Measurements from ENCODE around the gene NSF.
"Not testable (repeated sequence)": the region's sequence is repeated elsewhere in the genome, so short reads cannot be mapped to it uniquely, and the experiment has no call there.

The NSF gene

DNA sequence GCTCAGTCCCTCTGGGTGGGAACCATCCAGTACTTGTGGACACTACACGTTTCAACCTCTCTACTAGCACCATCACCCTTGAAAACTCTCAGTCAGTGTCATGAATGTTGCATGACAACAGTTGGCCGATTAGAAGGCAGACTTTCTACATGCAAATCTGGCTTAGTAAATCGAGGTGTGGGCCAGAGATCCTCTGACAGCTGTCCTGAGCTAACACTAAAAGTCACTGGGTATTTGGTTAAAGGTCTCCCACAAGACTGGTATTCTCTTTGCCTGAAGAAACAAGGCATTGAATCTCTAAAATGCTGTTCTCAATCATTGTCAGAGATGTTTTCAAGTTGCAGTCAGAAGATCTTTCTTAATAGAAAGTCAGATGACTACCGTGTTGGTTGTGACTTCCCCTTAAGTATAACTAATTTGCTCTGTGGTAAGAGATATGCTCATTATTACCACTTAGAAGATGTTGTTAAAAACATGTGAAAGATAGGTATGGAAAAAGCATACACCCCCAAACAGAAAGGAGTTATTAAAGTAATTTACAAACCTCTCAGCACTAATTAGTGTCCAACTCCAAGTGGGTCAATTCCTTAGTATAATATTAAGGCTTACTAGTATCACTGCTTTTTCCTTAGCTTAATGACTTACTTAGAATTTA lies 165.7 kb downstream of the NSF start:
- DNase-seq (ENCODE audit: low spot score): no peak

DNA sequence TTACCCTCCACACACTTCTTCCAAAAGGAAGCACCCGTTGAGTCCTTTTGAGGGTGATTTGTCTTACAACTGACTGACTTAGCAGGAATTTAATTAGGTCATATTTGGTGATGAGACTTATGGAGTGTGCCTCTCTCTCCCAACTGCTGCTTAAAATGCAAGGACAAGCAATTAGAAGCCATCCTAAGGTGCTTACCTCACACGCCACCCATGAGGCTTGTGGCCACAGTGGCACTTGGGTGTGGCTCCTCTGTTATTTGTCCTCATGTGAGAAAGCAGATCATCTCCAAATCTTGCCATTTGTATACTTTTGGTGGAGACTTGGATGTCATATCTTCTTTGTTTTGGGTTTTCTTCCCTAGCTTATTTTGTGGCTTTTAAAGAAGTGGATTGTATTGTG lies 166.4 kb downstream of the NSF start:
- no peak for DNase-seq (ENCODE audit: low spot score)

DNA sequence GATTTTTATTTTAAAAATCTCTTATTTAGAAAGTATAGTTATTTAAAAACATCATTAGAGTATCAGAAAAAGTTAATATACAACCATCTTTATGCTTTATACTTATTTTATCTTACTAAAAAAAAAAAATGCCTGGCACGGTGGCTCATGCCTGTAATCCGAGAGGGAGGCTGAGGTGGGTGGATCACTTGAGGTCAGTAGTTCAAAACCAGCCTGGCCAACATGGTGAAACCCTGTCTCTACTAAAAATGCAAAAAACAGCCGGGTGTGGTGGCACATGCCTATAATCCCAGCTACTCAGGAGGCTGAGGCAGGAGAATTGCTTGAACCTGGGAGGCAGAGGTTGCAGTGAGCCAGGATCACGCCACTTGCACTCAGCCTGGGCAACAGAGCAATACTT lies 167.1 kb downstream of the NSF start:
- not testable (repeated sequence) for DNase-seq (ENCODE audit: low spot score)

DNA sequence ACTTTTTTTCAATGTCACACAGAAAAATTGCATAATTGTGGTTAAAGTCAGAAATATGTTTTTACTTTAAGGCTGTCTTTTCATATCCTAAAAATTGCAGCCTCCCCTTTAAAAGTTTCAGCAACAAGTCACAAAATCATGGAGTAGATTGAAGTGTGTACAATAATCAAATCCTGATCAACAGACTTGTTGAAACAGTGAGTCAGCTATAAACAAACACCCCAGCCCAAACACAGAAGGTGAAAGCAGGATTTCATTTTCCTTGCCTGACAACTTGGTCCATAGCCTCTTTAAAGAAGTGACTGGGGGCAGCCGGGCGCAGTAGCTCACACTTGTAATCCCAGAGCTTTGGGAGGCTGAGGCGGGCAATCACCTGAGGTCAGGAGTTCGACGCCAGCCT lies 168.1 kb downstream of the NSF start:
- no peak for DNase-seq (ENCODE audit: low spot score)

DNA sequence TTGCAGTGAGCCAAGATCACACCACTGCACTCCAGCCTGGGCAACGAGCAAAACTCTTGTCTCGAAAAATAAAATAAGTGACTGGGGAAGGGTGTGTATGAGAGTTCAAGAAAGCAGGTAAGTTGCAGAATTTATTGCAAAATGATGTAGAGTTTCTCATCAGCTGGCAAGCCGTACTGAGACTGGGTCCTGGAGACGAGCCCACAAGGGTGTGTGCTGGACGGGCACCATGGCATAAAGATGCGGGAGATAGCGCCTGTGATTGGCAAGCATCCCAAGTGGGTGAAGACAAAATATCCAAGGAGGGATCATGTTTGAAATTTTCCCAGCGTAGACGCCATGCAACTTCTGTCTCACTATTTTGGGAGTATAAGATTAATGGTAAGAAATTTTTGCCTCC lies 168.7 kb downstream of the NSF start:
- no peak for DNase-seq (ENCODE audit: low spot score)

DNA sequence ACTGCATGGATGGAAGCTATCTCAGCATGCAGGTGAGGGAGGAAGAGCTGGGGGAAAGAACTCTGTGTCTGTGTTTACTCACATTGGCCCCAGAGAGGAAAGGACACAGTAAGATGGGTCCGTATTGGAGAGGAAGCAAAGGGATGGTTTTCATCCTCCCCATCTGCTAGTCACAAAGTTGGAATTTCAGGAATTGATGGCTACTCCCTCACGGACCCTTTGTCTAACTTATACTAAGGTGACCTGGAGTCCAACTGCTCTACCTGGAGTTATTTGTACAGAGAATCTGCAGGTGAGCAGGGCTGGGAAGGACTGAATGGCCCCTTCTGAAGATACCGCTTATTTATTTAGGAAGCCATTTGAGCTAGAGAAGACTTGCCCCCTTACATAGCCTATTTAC lies 172.9 kb downstream of the NSF start:
- DNase-seq (ENCODE audit: low spot score): no peak

DNA sequence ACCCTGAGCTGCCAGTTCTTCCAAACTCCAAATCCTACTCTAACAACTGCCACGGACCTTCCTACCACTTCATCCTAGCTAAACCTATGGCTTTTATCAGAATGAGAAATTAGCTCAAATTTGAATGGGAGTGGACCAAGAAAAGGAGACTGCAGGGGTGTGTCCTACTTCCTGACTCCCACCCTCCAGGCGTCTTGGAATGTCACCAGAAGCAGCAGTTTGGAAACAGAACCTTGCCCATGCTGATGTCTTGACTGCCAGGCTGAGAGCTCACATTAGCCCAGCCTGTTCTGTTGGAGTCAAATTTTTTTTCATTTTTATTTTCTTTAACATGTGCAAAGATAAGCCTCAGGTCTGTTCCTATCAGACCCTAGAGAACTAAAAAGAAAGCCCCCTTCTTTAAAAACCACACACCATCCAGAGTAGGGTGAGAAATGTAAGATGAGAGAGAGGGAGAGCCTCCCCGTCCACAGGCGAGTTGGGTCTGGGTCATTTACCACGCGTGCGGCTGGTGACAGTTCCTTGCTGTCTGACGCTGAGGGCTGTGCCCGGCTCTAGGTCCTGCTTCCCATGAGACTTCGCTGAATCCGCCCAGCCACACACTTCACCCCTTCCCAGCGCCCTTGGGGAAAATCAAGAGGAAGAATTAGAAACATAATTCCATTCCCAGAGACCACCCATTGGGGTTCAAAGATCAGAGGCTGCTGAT lies 173.7 kb downstream of the NSF start:
- DNase-seq (ENCODE audit: low spot score): no peak

DNA sequence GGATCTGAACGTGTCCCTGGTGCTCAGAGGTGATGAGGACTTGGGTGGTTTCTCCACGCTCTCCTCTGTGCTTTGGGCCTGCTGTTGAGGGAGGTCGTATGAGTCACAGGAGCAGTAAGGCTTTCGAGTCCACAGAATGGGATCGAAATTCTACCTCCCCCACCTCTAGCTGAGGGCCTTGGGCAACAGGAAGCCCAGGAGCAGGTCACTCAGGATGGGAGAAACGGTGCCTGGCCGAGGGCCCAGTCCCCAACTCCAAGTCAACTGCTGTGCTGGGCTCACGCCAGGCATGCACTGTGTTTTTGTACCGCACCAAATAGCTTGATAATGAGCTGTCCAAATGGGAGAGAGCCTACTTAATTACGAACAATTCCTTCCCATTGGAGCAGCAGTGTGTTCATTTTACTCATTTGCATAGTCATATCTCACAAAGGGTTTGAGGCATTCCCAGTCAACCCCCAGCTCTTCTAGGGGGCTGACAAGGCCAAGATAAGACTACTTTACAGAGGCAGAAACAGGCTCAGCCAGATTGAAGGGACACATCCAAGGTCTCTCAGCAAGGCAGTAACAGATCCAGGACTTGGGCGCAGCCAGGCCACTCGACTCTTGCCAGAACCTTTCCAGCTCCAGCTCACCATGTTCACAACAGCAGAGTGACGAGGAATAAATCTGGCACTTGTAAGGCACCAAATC lies 174.4 kb downstream of the NSF start:
- no peak for DNase-seq (ENCODE audit: low spot score)

DNA sequence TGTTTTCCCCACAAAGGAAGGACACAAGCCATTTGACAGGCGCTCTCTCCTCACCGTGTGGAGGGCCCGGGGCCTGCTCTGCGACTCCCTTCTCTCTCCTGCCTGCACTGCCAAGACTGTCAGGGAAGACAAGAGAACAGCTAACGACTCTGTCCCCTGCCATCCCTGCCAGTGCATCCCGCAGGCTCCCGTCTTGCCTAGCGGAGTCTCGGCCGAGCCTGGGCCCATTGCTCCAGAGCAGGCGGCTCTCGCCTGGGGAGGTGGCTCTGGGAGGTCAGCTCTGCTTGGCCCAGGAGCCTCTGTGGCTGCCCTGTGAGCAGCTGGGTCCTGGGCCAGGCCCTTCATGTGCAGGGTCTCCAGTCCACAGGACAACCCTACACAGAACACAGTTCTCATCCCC lies 175.0 kb downstream of the NSF start:
- no peak for DNase-seq (ENCODE audit: low spot score)

DNA sequence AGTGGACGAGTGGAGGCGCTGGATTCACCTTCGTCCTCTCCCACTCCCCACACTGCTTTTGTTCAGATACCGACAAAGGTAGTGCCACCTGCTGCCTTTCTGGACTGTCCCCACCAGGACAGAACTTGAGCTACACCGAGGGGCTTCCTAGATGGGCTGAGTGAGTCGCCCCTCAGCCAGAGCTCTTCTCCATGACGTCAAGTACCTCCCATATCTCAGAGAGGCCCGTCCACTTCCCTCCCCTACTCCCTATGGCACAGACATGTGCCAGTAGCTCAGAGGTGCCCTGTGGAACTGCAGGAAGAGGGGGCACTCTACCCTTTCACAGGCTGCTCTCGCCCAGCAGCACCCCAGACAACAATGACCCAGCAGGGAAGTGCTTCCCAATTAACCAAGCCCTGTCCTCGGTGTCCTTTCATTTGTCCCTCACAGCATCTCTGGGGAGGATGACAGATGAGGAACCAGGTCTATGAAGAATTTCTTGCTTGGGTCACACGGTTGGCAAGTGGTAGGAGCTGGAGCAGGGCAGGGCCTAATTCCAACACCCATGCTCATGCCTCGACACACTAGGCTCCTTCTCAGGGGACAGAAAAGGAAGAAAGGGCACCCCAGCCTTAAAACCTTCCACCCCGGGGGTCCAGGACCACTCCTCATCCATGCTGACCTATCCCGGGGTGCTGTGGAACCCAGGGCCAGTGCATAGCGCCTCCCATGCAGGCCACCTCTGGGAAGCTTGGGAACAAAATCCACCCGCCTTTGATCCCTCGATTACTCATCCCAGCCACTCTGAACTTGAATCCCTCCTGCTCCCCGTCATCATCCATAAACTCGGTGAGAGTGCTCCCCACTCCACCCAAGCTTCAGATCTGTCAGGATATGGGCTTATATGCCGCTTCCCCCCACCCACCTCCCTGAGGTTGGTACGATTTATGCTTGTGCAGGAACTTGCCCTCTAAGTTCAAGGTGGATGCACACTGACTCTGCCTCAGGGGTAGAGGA lies 176.3 kb downstream of the NSF start:
- DNase-seq (ENCODE audit: low spot score): no peak

DNA sequence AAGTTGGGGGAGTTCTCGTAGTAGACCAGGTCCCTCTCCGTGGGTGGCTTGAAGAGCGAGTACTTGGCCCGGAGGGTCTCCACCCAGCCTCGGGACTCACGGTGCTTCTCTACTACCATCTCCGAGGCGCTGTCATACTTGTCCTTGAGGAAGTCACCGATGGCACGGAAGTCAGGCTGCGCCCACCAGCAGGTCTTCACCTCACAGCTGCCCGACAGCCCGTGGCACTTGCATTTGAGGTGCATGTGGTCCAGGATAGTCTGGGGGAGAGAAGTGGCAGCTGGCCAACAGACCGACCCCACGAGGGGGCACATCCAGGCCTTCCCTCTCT lies 178.0 kb downstream of the NSF start:
- DNase-seq (ENCODE audit: low spot score): no peak

DNA sequence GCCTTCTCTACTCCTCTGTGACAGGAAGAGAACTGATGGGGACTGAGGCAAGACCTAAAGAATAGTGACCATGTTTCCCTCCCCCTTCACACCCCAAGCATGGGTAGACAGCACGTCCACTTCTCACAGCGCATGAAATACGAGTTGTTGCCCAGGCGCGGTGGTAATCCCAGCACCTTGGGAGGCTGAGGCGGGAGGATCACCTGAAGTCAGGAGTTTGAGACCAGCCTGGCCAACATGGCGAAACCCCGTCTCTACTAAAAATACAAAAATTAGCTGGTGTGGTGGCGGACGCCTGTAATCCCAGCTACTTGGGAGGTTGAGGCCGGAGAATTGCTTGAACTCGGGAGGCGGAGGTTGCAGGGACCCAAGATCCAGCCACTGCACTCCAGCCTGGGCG lies 178.4 kb downstream of the NSF start:
- not testable (repeated sequence) for DNase-seq (ENCODE audit: low spot score)

DNA sequence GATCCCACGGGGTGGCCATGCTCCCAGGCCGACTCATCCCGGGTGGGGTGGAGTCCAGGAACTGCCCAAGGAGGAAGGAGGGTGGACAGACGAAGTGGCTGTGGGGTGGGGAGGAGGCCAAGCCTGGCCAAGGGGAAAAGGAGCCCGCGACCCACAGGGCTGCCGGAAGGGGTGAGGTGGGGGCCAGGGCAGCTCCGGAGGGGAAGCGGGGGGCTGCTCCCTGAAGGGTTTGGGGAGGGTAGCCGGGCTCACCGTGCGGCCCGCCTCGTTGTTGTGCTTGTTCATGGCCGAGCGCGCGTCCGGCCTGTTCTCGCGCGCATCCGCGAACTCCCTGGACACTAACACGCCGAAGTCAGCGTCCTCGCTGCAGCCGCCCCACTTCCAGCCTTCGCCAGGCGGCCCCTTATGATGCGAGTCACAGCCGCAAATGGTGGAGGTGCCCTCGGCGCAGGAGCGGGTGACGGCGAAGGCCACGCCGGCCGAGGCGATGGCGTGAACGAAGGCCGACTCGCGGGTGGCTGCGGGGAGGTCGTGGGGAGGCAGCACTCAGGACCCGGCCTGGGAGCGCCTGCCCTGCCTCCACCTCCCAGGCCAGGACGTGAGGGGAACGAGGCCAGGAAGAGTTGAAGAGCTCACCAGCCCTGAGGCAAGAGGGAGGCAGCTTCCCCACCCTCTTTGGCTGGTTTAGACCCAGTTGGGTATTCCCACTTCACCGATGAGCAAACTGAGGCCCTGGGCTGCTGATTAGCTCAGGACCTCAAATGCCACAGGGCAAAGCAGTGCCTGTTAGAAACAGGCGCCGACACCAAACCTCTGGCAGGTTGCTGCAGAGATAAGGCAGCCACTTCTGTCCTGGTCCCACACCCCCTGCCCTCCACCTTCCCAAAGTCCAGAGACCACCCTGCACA lies 179.3 kb downstream of the NSF start:
- no peak for DNase-seq (ENCODE audit: low spot score)

DNA sequence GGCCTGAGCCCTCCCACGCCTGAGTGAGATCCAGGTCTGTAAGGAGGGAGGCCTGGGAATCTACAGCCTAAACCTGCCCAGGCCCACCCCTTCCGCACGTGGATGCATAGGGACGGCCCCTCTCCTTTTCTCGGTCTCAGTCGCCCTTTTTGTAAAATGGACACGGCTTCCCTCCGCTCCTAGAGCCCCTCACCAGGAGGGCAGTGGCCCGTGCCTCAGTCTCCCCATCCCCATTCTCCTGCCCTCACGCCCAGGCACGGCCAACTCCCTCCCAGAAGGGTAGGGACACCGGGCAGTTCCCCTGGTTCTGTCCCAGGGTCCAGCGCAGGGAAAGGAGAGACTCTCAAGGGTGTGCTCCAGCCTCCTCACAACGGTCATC lies 180.0 kb downstream of the NSF start:
- DNase-seq (ENCODE audit: low spot score): no peak

DNA sequence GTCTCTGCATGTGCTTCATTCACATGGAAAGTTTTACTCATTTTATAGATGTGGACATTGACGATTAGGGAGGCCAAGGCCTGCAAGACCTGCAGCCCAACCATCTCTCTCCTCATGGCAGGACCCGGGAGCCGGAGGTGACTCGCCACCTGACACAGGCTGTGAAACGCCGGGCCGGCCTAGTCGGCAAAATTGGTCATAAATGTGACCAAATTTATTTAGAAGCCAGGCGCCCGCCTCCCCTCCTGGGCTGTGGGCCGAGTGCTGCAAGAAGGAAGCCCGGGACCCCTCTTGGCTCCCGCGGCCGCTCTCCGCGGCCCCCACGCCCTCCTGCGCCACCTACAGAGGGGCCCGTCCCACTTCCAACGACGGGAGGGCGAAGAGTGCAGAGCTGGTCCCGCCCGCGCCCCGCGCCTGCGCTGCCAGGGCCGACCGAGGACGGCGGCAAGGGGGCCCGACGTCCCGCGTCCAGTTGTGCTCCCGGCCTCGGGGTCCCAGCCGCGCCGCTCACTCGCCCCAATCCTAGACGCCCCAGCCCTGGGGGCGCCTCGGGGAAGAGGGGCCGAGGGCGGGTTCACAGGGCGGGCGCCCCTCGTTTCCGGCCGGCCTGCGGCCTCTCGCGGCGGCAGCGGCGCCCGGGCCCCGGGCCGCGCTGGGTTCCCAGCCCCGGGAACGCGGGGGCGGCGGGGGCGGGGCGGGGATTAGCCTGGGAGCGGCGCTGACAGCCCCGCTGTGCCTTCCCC lies 180.5 kb downstream of the NSF start:
- no peak for DNase-seq (ENCODE audit: low spot score)

DNA sequence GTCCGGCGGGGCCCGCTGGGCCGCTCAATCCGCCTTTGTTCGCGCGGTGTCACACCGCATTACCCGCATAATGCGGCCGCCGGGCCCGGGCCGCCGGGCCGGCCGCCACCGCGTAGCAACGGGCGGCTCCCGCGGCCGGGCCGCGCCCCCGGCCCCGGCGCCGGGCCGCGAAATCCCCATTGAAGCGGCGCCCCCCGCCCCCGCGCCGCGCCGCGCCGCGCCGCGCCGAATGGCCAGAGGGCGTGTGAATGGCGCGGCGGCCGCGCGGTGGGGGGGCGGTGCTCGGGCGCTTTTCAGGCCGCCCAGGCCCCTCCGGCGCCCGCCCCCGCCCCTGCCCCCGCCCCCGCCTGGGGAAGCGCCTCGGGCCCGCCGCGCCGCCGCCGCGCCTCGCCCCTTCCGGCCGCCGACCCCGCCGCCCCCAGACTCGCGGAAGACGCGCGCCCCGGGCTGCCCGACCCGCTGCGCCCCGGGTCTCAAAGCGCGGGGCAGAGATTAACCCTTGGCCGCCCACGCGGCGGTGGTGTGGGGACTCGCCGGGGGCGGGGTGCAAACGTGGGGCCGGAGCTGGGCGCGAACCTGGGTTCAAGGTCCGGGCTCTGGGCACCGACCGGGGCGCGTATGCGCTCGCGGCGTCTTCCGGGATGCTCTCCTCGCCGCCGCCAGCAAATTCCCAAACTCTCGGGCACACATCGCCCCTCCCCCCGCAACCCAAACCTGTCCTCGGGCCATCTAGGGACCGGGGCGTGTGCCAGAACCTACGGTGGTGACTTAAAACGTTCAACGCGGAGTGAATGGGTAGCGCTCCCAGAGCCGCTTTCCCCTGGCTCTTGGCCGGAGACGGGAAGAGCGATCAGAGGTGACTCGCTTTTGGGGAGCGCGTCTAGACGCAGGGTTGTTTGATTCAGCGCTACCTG lies 181.3 kb downstream of the NSF start:
- DNase-seq (ENCODE audit: low spot score): no peak

DNA sequence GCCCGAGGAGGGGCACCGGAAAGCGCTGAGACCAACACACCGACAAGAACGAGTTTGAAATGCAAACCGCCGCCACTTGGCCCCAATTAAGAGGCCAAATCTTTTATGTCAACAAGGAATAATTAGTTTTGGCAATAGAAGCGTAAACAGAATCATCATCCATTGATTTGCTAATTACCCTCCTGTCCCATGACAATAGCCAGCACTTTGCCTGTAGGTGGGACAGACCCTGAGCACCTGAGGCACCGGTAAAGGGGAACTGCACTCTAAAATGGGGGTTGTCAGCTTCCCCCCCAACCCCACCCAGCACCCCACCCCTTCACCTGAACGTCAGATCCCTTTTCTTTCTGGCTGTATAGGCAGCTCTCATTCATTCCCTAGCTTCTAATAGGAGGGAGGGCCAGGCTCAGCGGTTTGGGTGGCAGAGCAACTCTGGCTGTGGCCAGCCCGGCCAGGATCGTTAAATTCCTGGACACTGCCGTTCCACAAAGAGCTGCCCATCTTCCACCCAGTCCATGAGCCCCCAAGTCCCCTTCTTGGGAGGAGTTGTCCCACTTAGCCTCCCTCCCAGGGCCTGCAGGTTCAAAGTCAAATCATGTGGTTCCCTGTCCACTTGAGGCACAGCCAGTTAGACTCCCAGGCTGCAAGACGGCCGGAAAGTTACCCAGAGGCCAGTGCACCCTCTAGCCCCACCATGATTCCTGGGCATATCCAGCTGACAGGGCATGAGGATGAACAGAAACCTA lies 182.2 kb downstream of the NSF start:
- no peak for DNase-seq (ENCODE audit: low spot score)

DNA sequence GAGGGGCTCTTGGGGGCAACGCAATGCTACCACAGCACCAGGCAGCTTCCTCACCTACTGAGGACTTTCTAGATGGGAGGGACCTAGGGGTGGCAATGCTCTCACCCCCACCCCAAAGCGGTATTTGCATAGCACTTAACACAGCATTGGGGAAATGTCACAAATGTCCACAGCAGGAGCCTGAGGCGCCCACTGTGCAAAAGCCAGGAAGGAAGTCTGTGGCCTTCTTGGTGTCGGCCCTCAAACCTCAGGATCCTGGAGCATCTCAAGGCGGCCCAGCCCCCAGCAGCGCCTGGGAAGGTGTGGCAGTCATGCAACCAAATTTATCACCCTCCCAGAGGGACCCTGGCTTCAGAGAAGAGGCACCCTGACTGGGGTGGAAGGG lies 182.7 kb downstream of the NSF start:
- DNase-seq (ENCODE audit: low spot score): no peak

DNA sequence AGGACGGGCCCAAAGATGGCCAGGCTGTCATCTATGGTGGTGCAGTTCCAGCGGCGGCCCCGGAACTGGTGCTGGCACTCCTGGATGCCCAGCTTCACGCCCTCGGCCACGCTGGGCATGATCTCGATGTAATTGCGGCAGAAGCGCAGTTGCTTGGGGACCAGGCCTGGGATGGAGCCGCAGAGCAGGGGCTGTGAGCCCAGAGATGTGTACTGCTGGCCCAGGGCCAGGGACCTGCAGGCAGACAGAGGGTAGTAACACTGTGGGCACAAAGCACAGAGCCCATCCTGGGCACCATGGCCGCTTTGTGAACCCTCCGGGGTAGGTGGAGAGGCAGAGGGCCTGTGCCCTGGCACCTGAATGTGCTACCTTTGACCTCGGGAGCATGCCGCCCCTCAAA lies 183.2 kb downstream of the NSF start:
- DNase-seq (ENCODE audit: low spot score): no peak
